ENCODE measurements around the gene TMEM109.

The TMEM109 gene

DNA sequence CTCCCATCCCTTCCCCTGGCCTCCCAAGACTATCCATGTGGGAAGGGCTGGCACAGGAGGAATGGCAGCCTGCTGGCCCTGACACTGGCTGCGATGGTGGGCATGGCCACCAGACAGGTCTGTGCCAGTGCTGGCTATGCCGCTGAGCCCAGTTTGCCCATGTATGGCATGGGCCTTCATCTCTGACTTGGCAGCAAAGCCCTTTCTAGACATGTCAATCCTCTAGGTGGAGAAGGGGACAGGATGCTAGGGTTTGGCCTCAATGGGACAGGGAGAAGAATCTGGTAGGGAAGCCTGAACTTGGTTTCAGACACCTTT is 37.8 kb upstream of the TMEM109 start:
- CTCF ChIA-PET: interaction anchor here (1.2 kb wide), 1 partner anchor 23 kb away, joined by 3 read pairs; no protein-coding TSS in a partner anchor
- no peak for TF ChIP-seq ARNT (IDR thresholded peaks at IDR 0.05)
- no peak for TF ChIP-seq BHLHE40 (IDR thresholded peaks at IDR 0.05; ENCODE audit: borderline replicate concordance)
- no peak for TF ChIP-seq L3MBTL2 (conservative IDR thresholded peaks at IDR 0.05)
- no peak for TF ChIP-seq TARDBP (IDR thresholded peaks at IDR 0.05)
- TF ChIP-seq FOXK2 (IDR thresholded peaks at IDR 0.05): no peak
- POLR2A ChIA-PET: no interaction called here
- no peak for DNase-seq (ENCODE audit: extremely low spot score)

DNA sequence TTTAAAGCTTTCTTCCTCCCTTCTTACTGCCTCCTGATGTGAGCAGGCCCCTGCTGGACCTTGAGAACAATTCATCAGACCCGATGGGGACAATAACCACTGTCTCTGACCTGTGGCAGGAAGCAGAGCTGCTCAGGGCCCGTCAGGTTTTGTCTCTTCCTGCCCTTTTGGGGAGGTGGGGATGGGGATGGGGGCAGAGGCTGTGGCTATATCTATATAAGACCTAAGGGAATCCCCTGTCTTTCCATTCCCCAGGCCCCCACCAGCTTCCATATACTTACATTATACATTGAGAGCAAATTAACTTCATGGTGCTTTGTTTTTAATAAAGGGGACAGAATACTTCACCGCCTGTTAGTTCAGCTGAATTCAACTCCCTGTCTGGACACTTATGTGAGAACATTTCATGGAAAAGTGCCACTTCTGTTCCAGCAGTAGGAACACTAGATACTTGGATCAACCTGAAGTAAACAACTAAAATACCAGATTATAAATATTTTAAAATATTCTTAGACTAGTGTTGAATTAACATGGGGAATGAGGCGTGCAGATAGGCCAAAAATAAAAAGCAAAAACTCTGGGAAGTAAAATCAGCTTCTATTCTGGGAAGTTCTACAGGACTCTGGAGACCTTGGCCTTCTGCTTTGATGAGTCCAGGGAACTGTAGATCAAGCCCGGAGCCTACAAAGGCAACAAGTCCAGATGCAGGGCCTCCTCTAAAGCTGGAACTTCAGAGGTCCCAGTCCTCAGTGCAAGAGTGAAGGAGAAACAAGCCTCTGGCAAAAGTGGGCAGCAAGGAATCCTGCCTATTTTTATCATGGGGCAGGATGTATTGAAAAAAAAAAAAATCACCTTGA is 35.5 kb upstream of the TMEM109 start:
- TF ChIP-seq, protein P1, sequence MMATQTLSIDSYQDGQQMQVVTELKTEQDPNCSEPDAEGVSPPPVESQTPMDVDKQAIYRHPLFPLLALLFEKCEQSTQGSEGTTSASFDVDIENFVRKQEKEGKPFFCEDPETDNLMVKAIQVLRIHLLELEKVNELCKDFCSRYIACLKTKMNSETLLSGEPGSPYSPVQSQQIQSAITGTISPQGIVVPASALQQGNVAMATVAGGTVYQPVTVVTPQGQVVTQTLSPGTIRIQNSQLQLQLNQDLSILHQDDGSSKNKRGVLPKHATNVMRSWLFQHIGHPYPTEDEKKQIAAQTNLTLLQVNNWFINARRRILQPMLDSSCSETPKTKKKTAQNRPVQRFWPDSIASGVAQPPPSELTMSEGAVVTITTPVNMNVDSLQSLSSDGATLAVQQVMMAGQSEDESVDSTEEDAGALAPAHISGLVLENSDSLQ (IDR thresholded peaks at IDR 0.05): no peak
- TF ChIP-seq L3MBTL2 (conservative IDR thresholded peaks at IDR 0.05) (no peak), FOXM1 (IDR thresholded peaks at IDR 0.05; ENCODE audit: borderline replicate concordance) (no peak), NFRKB (IDR thresholded peaks at IDR 0.05) (no peak), CTBP1 (IDR thresholded peaks at IDR 0.05; ENCODE audit: borderline replicate concordance) (no peak), SUZ12 (IDR thresholded peaks at IDR 0.05) (no peak), FOXA1 (IDR thresholded peaks at IDR 0.05) (no peak), LEF1 (IDR thresholded peaks at IDR 0.05; ENCODE audit: borderline replicate concordance) (no peak), ELF4 (IDR thresholded peaks at IDR 0.05) (no peak), BHLHE40 (IDR thresholded peaks at IDR 0.05; ENCODE audit: borderline replicate concordance) (no peak), TARDBP (IDR thresholded peaks at IDR 0.05) (no peak), ARNT (IDR thresholded peaks at IDR 0.05) (no peak), HDGF (IDR thresholded peaks at IDR 0.05; ENCODE audit: borderline replicate concordance) (no peak), ZNF384 (IDR thresholded peaks at IDR 0.05) (no peak), SP1 (IDR thresholded peaks at IDR 0.05) (no peak), FOXK2 (IDR thresholded peaks at IDR 0.05) (no peak)
- ChIA-PET POLR2A (no interaction called here), CTCF (no interaction called here)
- no peak for DNase-seq (ENCODE audit: extremely low spot score)

DNA sequence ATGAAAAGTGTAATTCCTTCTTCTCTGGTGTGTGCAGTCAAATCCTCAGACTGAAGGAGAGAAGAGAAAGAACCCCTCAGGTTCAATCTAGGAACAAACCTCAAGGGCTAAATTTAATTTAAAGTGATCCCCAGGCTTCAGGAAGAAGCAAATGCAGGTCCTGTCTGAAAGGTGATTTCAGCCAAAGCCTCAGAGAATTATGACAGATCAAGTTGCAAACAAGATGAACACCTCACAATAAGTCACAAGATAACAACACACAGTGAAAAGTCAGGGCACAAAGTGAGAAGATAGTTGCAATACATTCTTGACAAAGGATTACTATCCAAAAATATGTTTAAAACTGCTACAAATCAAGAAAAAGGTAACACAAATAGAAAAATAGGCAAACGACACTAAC is 34.9 kb upstream of the TMEM109 start:
- POLR2A ChIA-PET: no interaction called here
- TF ChIP-seq FOXM1 (IDR thresholded peaks at IDR 0.05; ENCODE audit: borderline replicate concordance): no peak
- no peak for TF ChIP-seq ARNT (IDR thresholded peaks at IDR 0.05)
- TF ChIP-seq L3MBTL2 (conservative IDR thresholded peaks at IDR 0.05): no peak
- TF ChIP-seq BHLHE40 (IDR thresholded peaks at IDR 0.05; ENCODE audit: borderline replicate concordance): no peak
- TF ChIP-seq CTBP1 (IDR thresholded peaks at IDR 0.05; ENCODE audit: borderline replicate concordance): no peak
- TF ChIP-seq SP1 (IDR thresholded peaks at IDR 0.05): no peak
- no peak for TF ChIP-seq FOXK2 (IDR thresholded peaks at IDR 0.05)
- TF ChIP-seq NFRKB (IDR thresholded peaks at IDR 0.05): no peak
- no peak for TF ChIP-seq LEF1 (IDR thresholded peaks at IDR 0.05; ENCODE audit: borderline replicate concordance)
- TF ChIP-seq, protein P1 (IDR thresholded peaks at IDR 0.05): no peak
- no peak for TF ChIP-seq ZNF384 (IDR thresholded peaks at IDR 0.05)
- no peak for TF ChIP-seq HDGF (IDR thresholded peaks at IDR 0.05; ENCODE audit: borderline replicate concordance)
- no peak for TF ChIP-seq SUZ12 (IDR thresholded peaks at IDR 0.05)
- no peak for TF ChIP-seq TARDBP (IDR thresholded peaks at IDR 0.05)
- no peak for TF ChIP-seq ELF4 (IDR thresholded peaks at IDR 0.05)
- no peak for TF ChIP-seq FOXA1 (IDR thresholded peaks at IDR 0.05)
- CTCF ChIA-PET: no interaction called here
- DNase-seq (ENCODE audit: extremely low spot score): no peak

DNA sequence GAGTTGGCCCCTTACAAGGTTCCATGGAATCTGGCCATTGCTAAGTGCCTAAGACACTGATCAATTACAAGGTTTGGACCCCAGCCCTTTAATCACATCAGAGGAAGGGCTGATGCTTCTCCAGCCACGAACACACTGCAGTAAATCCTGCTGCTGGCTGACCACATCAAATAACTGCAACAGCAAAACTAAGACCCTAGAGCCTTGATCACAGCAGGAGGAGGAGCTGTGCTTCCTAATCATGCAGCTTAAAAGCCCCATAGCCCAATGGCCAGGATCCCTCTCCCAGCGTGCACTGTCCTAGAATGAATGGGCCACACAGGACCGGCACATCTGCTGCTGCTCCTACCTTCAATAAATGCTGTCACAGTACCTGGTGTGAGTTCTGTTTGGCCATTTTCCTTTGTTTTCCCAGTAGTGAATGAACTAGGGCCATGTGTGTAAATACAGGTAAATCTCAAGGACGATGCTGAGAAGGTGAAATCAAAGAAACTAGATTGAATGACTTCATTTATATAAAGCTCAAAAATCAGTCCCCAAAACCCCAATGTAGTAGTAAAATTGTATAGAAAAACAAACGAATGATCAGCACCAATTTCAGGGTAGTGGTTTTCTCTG is 33.9 kb upstream of the TMEM109 start:
- ChIA-PET POLR2A (no interaction called here), CTCF (no interaction called here)
- no peak for DNase-seq (ENCODE audit: extremely low spot score)
- TF ChIP-seq CTBP1 (IDR thresholded peaks at IDR 0.05; ENCODE audit: borderline replicate concordance): no peak
- TF ChIP-seq FOXM1 (IDR thresholded peaks at IDR 0.05; ENCODE audit: borderline replicate concordance): no peak
- no peak for TF ChIP-seq NFRKB (IDR thresholded peaks at IDR 0.05)
- no peak for TF ChIP-seq FOXA1 (IDR thresholded peaks at IDR 0.05)
- TF ChIP-seq L3MBTL2 (conservative IDR thresholded peaks at IDR 0.05): no peak
- no peak for TF ChIP-seq HDGF (IDR thresholded peaks at IDR 0.05; ENCODE audit: borderline replicate concordance)
- TF ChIP-seq TARDBP (IDR thresholded peaks at IDR 0.05): no peak
- no peak for TF ChIP-seq ZNF384 (IDR thresholded peaks at IDR 0.05)
- TF ChIP-seq, protein P1 (IDR thresholded peaks at IDR 0.05): no peak

DNA sequence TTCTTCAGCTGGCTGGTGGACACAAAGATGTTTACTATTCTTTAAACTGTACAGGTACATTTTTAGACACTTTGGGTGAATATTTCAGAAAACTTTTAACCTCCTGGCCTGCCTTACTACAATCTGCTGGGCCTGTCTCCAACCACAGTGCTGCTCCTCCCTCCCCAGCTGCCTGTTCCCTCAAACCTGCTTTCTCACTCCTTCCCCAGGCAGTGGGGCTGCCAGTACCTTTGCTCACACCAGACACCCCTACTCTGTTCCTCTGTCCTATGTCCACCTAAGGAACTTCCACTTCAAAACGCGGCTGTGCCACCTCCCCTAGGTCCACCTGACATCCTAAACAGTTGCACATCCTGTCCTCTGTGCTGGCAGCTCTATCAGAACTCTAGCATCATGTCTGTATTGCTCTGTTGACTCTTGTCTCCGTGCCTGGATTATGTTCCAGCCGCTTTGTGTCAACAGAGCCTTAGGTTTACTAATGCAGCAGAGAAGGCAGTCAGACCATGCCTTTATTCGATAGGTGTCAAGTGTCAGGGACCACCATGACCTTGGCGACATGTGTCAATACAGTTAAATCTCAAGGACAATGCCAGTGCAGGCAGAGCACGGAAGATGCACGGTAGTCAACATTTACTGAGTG is 33.2 kb upstream of the TMEM109 start:
- TF ChIP-seq FOXA1 (IDR thresholded peaks at IDR 0.05): no peak
- TF ChIP-seq CTBP1 (IDR thresholded peaks at IDR 0.05; ENCODE audit: borderline replicate concordance): no peak
- TF ChIP-seq LEF1 (IDR thresholded peaks at IDR 0.05; ENCODE audit: borderline replicate concordance): no peak
- TF ChIP-seq FOXM1 (IDR thresholded peaks at IDR 0.05; ENCODE audit: borderline replicate concordance): no peak
- no peak for TF ChIP-seq SUZ12 (IDR thresholded peaks at IDR 0.05)
- TF ChIP-seq ARNT (IDR thresholded peaks at IDR 0.05): no peak
- no peak for TF ChIP-seq L3MBTL2 (conservative IDR thresholded peaks at IDR 0.05)
- TF ChIP-seq FOXK2 (IDR thresholded peaks at IDR 0.05): no peak
- TF ChIP-seq BHLHE40 (IDR thresholded peaks at IDR 0.05; ENCODE audit: borderline replicate concordance): no peak
- TF ChIP-seq, protein P1 (IDR thresholded peaks at IDR 0.05): no peak
- no peak for TF ChIP-seq TARDBP (IDR thresholded peaks at IDR 0.05)
- no peak for TF ChIP-seq ZNF384 (IDR thresholded peaks at IDR 0.05)
- TF ChIP-seq ELF4 (IDR thresholded peaks at IDR 0.05): no peak
- POLR2A ChIA-PET: no interaction called here
- no peak for DNase-seq (ENCODE audit: extremely low spot score)
- CTCF ChIA-PET: interaction anchor here (1.2 kb wide), 1 partner anchor 9 kb away, joined by 3 read pairs; no protein-coding TSS in a partner anchor

All from HEK293T (cell line).